Measurements from ENCODE around the gene CTBP1.
"Not testable (repeated sequence)": the region's sequence is repeated elsewhere in the genome, so short reads cannot be mapped to it uniquely, and the experiment has no call there.

CTBP1 gene

DNA sequence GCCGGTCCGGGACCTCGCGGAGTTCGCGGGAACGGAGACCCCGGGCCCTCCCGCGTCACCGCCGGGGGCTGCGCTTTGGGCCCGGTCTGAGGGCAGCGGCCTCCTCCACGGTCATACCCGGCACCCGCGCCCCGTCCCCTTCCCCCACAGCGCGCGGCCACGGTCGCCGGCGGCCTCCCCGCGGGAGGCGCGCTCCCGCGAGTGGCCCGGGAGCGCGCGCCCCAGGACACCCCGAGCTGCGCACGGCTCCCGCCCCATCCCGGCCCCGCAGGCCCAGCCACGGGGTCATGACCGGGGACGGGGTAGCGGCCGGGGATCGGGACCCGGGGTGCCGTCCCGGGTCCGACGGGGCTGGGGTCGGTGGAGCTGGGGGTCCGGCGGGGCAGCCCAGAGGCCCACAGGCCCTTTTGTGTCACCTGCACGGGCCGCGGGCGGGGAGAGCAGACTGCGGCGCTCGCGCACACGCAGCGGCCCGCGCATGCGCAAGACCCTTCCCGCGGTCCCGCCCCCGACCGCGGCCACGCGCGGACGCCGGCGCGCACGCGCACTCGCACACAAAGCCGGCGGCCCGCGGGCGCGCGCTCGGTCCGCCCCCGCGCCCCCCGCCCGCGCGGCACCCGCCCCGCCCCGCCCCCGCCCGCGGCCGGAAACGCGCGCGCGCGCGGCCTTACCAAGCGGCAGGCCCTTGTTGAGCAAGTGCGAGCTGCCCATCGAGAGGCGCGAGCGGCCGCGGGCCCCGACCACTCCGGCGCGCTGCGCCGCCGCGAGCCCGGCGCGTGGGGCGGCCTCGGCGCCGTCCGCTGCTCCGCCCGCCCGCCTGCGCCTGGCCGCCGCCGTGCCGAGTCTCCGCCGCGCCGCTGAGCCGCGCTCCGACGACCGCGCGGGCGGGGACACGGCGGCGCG, at the start of gene CTBP1:
TSS of gene CTBP1 (minus strand) at position 886 of the 903 bp plus-strand sequence. CDS start 7,799 bp downstream, outside the sequence.
- DNase-seq (ENCODE audit: low spot score), result peak; percentile 93

DNA sequence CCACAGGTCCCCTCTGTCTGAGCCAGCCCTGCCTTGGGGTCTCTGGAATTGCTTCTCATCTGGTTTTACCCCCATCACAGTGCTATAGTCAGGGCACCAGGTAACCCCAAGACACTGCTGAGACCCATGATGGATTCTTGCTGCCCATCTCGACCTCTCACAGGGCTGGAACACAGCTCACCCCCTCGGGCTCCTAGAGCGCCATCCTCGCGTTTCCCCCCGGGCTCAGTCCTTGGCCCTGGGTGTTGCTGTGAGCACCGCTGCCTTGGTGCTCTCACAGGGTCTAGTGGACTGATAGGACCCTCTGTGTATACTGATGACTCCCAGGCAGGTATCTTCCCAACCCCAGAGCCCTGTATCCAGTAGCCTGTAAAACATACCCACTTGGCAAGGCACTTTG, 49.5 kb upstream of the CTBP1 start:
- no peak for DNase-seq (ENCODE audit: low spot score)

DNA sequence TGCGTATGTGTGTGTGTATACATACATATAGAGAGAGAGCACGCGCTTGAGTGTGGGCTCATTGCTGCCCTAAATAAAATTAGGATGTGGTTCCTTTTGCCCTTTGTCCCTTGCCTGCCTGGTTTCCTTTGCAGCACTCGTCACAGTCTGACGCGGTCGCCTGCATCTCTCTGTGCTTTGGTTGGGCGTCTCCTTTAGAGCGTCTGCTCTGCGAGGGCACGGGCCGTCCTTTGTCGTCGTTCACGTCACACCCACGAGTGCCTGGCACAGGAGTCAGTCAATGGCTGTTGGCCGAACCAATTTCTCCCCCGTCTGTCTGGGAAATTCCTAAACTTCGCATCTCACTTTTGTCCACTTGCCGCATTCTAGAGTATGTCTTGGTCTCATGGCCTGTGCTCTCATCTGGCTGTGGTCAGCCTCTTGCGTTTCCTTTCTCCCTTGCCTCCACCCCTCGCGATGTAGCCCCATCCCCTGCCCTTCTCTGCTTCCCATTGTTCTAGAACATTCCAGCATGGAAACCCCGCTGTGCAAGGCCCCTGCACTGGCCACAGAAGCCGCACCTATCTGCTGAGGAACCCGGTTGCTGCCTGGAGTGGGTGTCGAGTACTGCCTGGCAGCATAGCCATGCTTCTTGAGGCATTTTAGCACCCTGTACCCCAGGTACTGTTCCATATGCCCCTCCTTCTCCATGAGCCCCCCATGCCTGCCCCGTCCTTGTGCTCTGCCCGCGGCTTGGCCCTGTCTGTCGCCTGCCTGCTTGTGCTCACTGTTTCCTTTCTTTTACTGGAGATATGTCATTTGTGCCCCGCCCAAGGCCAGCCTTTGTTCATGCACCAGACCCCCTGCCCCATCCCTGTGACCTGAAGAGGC, 48.8 kb upstream of the CTBP1 start:
- no peak for DNase-seq (ENCODE audit: low spot score)

GRCh38 chr4:1297023-1297395, 48.1 kb upstream of the CTBP1 start:
- DNase-seq (ENCODE audit: low spot score), result no peak

DNA sequence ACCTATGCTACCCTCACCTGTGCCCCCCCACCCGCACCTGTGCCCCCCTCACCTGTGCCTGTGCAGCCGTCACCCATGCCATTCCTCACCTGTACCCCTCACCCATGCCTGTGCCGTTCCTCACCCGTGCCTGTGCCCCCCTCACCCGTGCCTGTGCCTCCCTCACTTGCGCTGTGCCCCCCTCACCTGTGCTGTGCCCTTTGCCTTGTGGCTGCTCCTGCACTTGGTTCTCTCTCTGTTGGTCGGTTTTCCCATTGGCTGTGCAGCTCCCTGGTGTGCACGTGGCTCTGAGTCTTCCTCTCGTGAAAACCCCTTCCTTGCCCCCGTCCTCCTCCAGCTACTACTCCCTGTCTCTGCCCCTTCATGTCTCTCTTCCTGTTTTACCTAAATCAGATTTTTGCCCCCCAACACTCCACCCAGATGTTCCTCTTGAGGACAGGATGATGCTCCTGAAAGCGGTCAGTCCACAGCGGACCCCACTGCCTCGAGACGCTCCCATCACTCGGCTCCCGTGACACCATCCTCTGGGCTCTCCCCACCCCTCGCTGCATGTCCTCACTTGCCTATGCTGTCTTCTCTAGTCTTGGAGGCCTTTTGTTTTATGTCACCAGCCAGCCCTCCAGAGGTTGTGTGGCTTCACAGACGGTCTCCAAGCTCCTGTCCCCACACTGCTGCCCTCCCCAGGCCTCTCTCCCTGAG, 47.5 kb upstream of the CTBP1 start:
- DNase-seq (ENCODE audit: low spot score), result no peak

- no peak for DNase-seq (ENCODE audit: low spot score)
Observed at GRCh38 chr4:1295405-1296055, 46.6 kb upstream of the CTBP1 start.

DNA sequence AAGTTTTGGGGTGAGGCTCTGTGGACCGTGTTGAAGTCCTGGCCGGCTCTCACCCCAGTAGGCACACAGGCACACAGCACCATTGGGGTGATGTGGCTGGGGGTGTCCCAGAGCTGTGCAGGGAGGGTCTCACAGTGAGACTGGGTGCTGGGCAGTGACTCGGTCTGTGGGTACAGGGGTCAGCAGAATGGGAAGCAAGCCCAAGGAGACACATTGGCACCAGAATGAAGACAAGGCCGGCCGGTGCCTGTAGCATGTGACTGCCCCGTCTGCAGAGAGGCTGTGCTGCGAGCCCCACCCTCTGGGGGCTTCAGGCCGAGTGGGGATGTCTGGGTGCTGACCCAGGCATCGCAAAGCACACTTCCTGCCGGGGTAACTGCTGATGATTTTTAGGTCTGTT, 46.0 kb upstream of the CTBP1 start:
- DNase-seq (ENCODE audit: low spot score), result no peak

DNA sequence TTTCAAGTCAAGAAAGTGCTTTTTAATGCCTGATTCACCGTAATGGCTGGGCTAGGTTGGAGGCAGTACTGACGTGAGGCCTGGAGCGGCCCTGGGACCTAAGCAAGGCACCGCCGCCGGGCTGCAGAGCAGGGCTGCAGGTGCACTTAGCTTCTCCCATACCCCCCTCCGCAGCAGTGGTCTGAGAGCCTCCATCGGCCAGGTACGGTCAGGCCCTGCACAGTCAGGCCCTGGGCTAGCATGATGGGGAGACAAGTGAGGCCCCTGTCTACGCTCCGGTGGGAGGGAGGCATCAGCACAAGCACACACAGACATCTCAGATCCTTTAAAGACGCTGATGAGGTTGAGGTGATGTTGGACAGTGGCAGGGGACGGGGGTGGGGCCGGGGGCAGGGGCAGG, 45.5 kb upstream of the CTBP1 start:
- DNase-seq (ENCODE audit: low spot score), result no peak

- no peak for DNase-seq (ENCODE audit: low spot score)
Observed at GRCh38 chr4:1293991-1294390, 45.1 kb upstream of the CTBP1 start.

GRCh38 chr4:1293531-1293941, 44.6 kb upstream of the CTBP1 start:
- DNase-seq (ENCODE audit: low spot score), result no peak

- not testable (repeated sequence) for DNase-seq (ENCODE audit: low spot score)
Observed at GRCh38 chr4:1292703-1293011, 43.7 kb upstream of the CTBP1 start.

- no peak for DNase-seq (ENCODE audit: low spot score)
Observed at GRCh38 chr4:1291996-1292702, 43.2 kb upstream of the CTBP1 start.

DNA sequence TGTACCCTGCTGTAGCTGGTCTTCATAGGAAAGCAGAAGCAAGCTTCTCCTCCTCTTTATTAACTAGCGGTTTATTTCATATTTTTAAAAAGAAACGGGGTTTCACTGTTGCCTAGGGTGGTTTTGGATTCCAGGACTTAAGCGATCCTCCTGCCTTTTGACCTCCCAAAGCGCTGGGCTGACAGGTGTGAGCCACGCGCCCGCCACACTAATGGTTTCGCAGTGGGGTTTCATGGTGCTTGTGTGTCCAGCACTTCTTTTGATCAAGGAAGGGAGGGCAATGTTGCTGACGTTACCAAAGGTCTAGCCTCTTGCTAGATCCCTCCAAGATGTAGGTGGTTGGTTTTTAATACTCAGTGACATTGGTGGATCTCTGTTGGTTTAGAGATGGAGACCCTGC, 42.2 kb upstream of the CTBP1 start:
- DNase-seq (ENCODE audit: low spot score), result no peak

- DNase-seq (ENCODE audit: low spot score), result peak; percentile 32
Observed at GRCh38 chr4:1290165-1290977, 41.4 kb upstream of the CTBP1 start.

- peak; percentile 96 for DNase-seq (ENCODE audit: low spot score)
Observed at GRCh38 chr4:1289207-1290164, 40.6 kb upstream of the CTBP1 start, which contains the start of gene MAEA. Gene MAEA, plus strand, starts transcription at chr4:1289891. Its CDS starts 23 bp downstream, at chr4:1289914.

DNA sequence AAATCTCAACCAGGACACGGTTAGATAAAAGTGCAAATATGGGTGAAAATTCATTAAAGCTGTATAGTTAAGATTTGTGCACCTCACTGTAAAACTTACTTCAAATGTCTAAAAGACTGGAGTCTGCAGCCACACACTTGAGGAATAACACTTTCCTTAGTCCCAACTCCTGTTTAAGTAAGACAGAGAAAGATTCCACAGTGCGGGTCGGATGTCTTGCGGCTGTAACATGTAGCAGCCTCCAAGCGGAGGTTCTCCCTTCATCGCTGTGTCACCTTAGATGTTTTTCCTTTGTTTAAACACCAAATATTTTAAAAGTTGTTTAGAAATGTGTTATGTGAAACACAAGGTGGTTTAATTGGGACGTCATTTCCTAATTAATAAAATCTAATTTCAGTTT, 39.9 kb upstream of the CTBP1 start:
- DNase-seq (ENCODE audit: low spot score), result no peak

GRCh38 chr4:1285790-1286553, 37.0 kb upstream of the CTBP1 start:
- no peak for DNase-seq (ENCODE audit: low spot score)

DNA sequence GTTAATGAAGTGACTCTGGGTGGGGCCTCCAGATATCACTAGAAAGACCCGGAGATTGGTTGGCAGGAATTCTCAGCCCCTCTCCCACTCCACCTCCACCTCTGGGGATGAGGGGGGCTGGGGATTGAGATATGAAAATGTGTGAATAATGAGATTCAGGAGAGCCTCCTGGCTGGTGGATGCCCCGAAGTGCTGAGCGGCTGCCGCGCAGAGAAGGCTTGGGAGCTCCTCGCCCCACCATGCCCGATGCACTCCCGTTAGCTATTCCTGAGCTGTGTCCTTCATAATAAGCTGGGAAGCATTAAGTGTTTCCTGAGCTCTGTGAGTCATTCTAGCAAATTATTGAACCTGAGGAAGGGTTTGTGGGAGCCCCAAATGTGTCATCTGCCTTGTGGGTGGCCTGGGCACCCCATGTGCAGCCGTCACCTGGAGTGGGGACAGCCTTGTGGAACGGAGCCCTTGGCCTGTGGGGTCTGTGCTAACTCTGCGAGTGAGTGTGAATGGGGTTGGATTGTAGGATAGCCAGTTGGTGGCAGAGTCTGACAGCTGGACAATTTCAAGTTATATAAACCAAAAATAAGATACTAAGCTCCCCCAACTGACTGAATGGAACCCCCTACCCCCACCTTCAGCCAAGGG, 36.3 kb upstream of the CTBP1 start:
- DNase-seq (ENCODE audit: low spot score), result no peak

Data from LoVo (cell line).